ENCODE data around the gene UHRF2. TPM values are rescaled to one million over a fixed set of nuclear protein-coding genes. Genes with fewer than 3 reads are reported as not detected.
"Not testable (repeated sequence)": the region's sequence is repeated elsewhere in the genome, so short reads cannot be mapped to it uniquely, and the experiment has no call there.

The UHRF2 gene
- 10 to 100 TPM; 62.7 to 71.5 TPM for total RNA-seq

- Mint-ChIP-seq H3K4me1 (ENCODE audit: low read depth) (peaks cover 29% of the 10 kb centered on the region), H3K27me3 (ENCODE audit: low read depth) (no peaks in the 10 kb centered on the region), H3K4me3 (peak within 1 kb of the TSS; percentile 82), H3K27ac (peak within 1 kb of the TSS; percentile 95), H3K36me3 (ENCODE audit: low read depth) (peaks cover 19% of the 10 kb centered on the region), H3K9me3 (no peaks in the 10 kb centered on the region)
- DNase-seq, result peak; percentile 100
- CTCF ChIA-PET, result interaction anchor here (0.6 to 4.0 kb wide), 4 partner anchors 11 to 59 kb away, joined by 3 to 19 read pairs (median 4); no protein-coding TSS in a partner anchor
- intact Hi-C loops (cut with micrococcal nuclease), result loop anchor here (1.0 to 10.0 kb wide), 15 partner anchors 50 to 1748 kb away; partner anchors contain the start of genes JAK2, KDM4C, PLPP6 and RIC1
Measured at GRCh38 chr9:6412487-6413364, at the start of gene UHRF2. Gene UHRF2 (plus strand): TSS chr9:6413199. CDS start chr9:6413491, 292 bp downstream.

- no peak overlapping the region for H3K27ac Mint-ChIP-seq
- intact Hi-C loops (cut with micrococcal nuclease), result no loop called here
- H3K4me3 Mint-ChIP-seq, result no peak overlapping the region
- H3K36me3 Mint-ChIP-seq (ENCODE audit: low read depth), result peaks cover 3% of the 10 kb centered on the region
- no peaks in the 10 kb centered on the region for H3K4me1 Mint-ChIP-seq (ENCODE audit: low read depth)
- no peak for DNase-seq
- CTCF ChIA-PET, result interaction anchor here (1.0 kb wide), 1 partner anchor 11 kb away, joined by 7 read pairs; no protein-coding TSS in a partner anchor
- no peaks in the 10 kb centered on the region for H3K27me3 Mint-ChIP-seq (ENCODE audit: low read depth)
- peaks cover 10% of the 10 kb centered on the region for H3K9me3 Mint-ChIP-seq
Measured at GRCh38 chr9:6367128-6367890, 45.7 kb upstream of the UHRF2 start.

- H3K27me3 Mint-ChIP-seq (ENCODE audit: low read depth), result peaks cover under 1% of the 10 kb centered on the region
- H3K36me3 Mint-ChIP-seq (ENCODE audit: low read depth), result peaks cover 3% of the 10 kb centered on the region
- no peak for DNase-seq
- CTCF ChIA-PET, result no interaction called here
- H3K4me1 Mint-ChIP-seq (ENCODE audit: low read depth), result no peaks in the 10 kb centered on the region
- H3K4me3 Mint-ChIP-seq, result no peak overlapping the region
- H3K9me3 Mint-ChIP-seq, result peaks cover 10% of the 10 kb centered on the region
- intact Hi-C loops (cut with micrococcal nuclease), result no loop called here
- H3K27ac Mint-ChIP-seq, result no peak overlapping the region
Measured at GRCh38 chr9:6368831-6369230, 44.2 kb upstream of the UHRF2 start.

- DNase-seq; intact Hi-C loops (cut with micrococcal nuclease); H3K9me3 Mint-ChIP-seq; H3K27me3 Mint-ChIP-seq (ENCODE audit: low read depth); H3K27ac Mint-ChIP-seq; H3K36me3 Mint-ChIP-seq (ENCODE audit: low read depth); CTCF ChIA-PET; H3K4me3 Mint-ChIP-seq; H3K4me1 Mint-ChIP-seq (ENCODE audit: low read depth): not testable (repeated sequence)
Measured at GRCh38 chr9:6381477-6382012, 31.5 kb upstream of the UHRF2 start.

GRCh38 chr9:6382681-6383080 lies 30.3 kb upstream of the UHRF2 start:
- Mint-ChIP-seq H3K4me3 (no peak overlapping the region), H3K4me1 (ENCODE audit: low read depth) (no peaks in the 10 kb centered on the region), H3K9me3 (peaks cover 3% of the 10 kb centered on the region), H3K27ac (no peak overlapping the region), H3K27me3 (ENCODE audit: low read depth) (no peaks in the 10 kb centered on the region), H3K36me3 (ENCODE audit: low read depth) (no peaks in the 10 kb centered on the region)
- DNase-seq, result no peak
- CTCF ChIA-PET, result no interaction called here
- intact Hi-C loops (cut with micrococcal nuclease), result no loop called here

- Mint-ChIP-seq H3K9me3 (peaks cover 5% of the 10 kb centered on the region), H3K4me3 (no peak overlapping the region), H3K36me3 (ENCODE audit: low read depth) (no peaks in the 10 kb centered on the region), H3K27ac (no peak overlapping the region), H3K27me3 (ENCODE audit: low read depth) (no peaks in the 10 kb centered on the region), H3K4me1 (ENCODE audit: low read depth) (no peaks in the 10 kb centered on the region)
- intact Hi-C loops (cut with micrococcal nuclease), result no loop called here
- no peak for DNase-seq
- CTCF ChIA-PET, result interaction anchor here (0.7 kb wide), 1 partner anchor 330 kb away, joined by 4 read pairs; no protein-coding TSS in a partner anchor
Measured at GRCh38 chr9:6383551-6384225, 29.3 kb upstream of the UHRF2 start.

GRCh38 chr9:6384732-6385131 lies 28.3 kb upstream of the UHRF2 start:
- H3K27me3 Mint-ChIP-seq (ENCODE audit: low read depth), result no peaks in the 10 kb centered on the region
- no peak for DNase-seq
- intact Hi-C loops (cut with micrococcal nuclease), result no loop called here
- no peaks in the 10 kb centered on the region for H3K4me1 Mint-ChIP-seq (ENCODE audit: low read depth)
- peaks cover 5% of the 10 kb centered on the region for H3K9me3 Mint-ChIP-seq
- H3K4me3 Mint-ChIP-seq, result no peak overlapping the region
- CTCF ChIA-PET, result no interaction called here
- H3K27ac Mint-ChIP-seq, result no peak overlapping the region
- H3K36me3 Mint-ChIP-seq (ENCODE audit: low read depth), result no peaks in the 10 kb centered on the region

GRCh38 chr9:6399071-6399470 lies 13.9 kb upstream of the UHRF2 start:
- Mint-ChIP-seq H3K36me3 (ENCODE audit: low read depth) (no peaks in the 10 kb centered on the region), H3K27ac (no peak overlapping the region), H3K27me3 (ENCODE audit: low read depth) (no peaks in the 10 kb centered on the region), H3K4me1 (ENCODE audit: low read depth) (no peaks in the 10 kb centered on the region), H3K4me3 (no peak overlapping the region), H3K9me3 (no peaks in the 10 kb centered on the region)
- intact Hi-C loops (cut with micrococcal nuclease), result no loop called here
- DNase-seq, result no peak
- CTCF ChIA-PET, result interaction anchor here (0.7 to 1.1 kb wide), 2 partner anchors 169 to 940 kb away, joined by 3 to 5 read pairs; no protein-coding TSS in a partner anchor

- H3K27me3 Mint-ChIP-seq (ENCODE audit: low read depth), result peaks cover 2% of the 10 kb centered on the region
- no peaks in the 10 kb centered on the region for H3K36me3 Mint-ChIP-seq (ENCODE audit: low read depth)
- CTCF ChIA-PET, result no interaction called here
- no peak for DNase-seq
- intact Hi-C loops (cut with micrococcal nuclease), result no loop called here
- H3K27ac Mint-ChIP-seq, result no peak overlapping the region
- no peak overlapping the region for H3K4me3 Mint-ChIP-seq
- no peaks in the 10 kb centered on the region for H3K4me1 Mint-ChIP-seq (ENCODE audit: low read depth)
- H3K9me3 Mint-ChIP-seq, result no peaks in the 10 kb centered on the region
Measured at GRCh38 chr9:6405371-6405770, 7.6 kb upstream of the UHRF2 start.

GRCh38 chr9:6407778-6408177 lies 5.2 kb upstream of the UHRF2 start:
- H3K4me1 Mint-ChIP-seq (ENCODE audit: low read depth), result peaks cover 2% of the 10 kb centered on the region
- no peak overlapping the region for H3K4me3 Mint-ChIP-seq
- intact Hi-C loops (cut with micrococcal nuclease), result no loop called here
- no peak overlapping the region for H3K27ac Mint-ChIP-seq
- DNase-seq, result no peak
- CTCF ChIA-PET, result no interaction called here
- no peaks in the 10 kb centered on the region for H3K9me3 Mint-ChIP-seq
- H3K36me3 Mint-ChIP-seq (ENCODE audit: low read depth), result no peaks in the 10 kb centered on the region
- peaks cover 2% of the 10 kb centered on the region for H3K27me3 Mint-ChIP-seq (ENCODE audit: low read depth)

GRCh38 chr9:6408320-6408719 lies 4.7 kb upstream of the UHRF2 start:
- Mint-ChIP-seq H3K27ac (no peak overlapping the region), H3K4me3 (no peak overlapping the region), H3K9me3 (no peaks in the 10 kb centered on the region), H3K36me3 (ENCODE audit: low read depth) (no peaks in the 10 kb centered on the region), H3K27me3 (ENCODE audit: low read depth) (peaks cover 2% of the 10 kb centered on the region), H3K4me1 (ENCODE audit: low read depth) (peaks cover 2% of the 10 kb centered on the region)
- CTCF ChIA-PET, result no interaction called here
- intact Hi-C loops (cut with micrococcal nuclease), result no loop called here
- DNase-seq, result no peak

- CTCF ChIA-PET, result no interaction called here
- intact Hi-C loops (cut with micrococcal nuclease), result loop anchor here (5.0 to 10.0 kb wide), 5 partner anchors 52 to 1745 kb away; partner anchors contain the start of genes JAK2, PLPP6, RIC1 and SPATA6L
Measured at GRCh38 chr9:6409811-6410210, 3.2 kb upstream of the UHRF2 start.

More at GRCh38 chr9:6409811-6410210, 3.2 kb upstream of the UHRF2 start:
- H3K4me1 Mint-ChIP-seq (ENCODE audit: low read depth), result peaks cover 5% of the 10 kb centered on the region
- H3K9me3 Mint-ChIP-seq, result no peaks in the 10 kb centered on the region
- no peak overlapping the region for H3K27ac Mint-ChIP-seq
- no peak overlapping the region for H3K4me3 Mint-ChIP-seq
- no peak for DNase-seq
- peaks cover 2% of the 10 kb centered on the region for H3K36me3 Mint-ChIP-seq (ENCODE audit: low read depth)
- H3K27me3 Mint-ChIP-seq (ENCODE audit: low read depth), result peaks cover 2% of the 10 kb centered on the region
